GM11168 (cell line): ENCODE data around the gene ADGRF5.

ENCODE experiments used
- in situ Hi-C: fragments of 300-500 bp; cut with MboI; formaldehyde crosslinking; loops from one replicate; pipeline ENCODE4 v1.12.0; 2022; ENCODE audit warnings: low sequenced_read_pairs; ENCODE audit not compliant: unreplicated experiment

Gene ADGRF5

DNA sequence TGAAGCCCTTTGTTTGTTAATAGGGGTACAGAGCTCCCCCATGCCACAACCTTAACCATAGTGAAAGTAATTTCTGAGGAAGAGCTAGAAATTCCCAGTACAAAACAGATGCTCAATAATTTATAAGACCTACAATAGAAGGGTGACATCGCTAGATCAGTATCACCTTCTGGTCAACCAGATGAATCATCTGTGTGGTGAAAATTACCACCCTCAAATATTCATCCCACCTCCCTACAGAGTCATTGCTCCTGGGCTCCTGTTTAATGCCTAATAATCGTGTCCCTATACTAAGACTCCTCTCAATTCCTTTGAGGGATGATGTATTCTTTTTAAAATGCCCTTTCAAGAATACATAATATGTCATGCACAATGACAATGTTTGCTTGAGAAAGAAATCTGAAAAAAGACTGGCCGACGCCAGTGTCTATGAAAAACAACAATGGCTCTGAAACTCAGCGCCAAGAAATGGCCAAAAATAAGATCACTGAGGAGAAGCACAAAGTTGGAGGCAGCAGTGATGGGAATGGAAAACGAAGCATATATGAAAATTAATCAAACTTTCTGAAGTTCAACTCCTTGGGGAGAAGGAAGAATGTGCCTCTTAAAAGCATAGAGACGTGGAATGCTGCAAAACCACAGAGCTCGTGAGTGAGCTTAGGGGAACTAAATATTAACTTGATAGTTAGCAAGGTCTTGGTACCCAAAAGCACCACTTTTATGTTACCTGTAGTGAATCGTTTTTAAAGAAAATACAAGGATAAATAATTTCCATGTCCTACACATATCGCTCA lies 11.0 kb upstream of the ADGRF5 start:
- in situ Hi-C loops, result no loop called here

DNA sequence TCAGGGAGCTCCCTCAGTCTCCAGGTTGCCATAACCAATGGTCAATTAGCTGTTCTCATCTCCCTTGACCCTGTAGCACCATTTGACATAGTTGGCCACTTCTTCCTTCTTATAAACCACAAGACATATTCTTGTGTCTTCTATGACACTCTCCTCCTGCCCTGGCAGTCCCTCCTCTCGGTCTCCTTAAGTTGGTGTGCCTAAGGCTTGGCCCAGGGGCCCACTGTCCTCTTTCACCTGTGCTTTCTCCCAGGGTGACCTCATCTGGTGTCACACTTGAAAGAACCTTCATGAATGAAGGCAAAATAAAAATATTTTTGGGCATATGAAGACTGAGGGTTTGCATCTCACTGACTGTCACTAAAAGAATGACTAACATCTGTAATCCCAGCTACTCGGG lies 9.7 kb upstream of the ADGRF5 start:
- in situ Hi-C loops, result no loop called here

DNA sequence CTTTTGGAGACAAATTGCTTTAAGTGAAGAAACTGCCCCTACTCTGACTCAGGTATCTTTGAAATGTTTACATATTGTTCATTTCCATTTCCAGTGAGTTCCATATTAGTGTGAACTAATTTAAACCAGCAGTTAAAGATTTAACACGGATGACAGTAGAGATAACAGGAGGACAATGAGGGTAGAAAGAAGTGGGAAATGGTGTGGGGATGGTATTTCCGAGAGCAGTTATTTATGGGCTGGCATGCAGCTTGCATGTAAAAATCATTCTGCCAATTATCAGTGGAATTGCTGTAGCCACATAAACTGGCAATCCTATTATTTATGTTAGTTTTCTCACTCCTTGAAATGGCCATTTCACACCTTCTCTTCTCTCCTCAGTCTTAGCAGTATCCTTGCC lies 8.6 kb upstream of the ADGRF5 start:
- in situ Hi-C loops, result no loop called here

- in situ Hi-C loops, result no loop called here
These were observed 5.3 kb upstream of the ADGRF5 start for GRCh38 chr6:46927066-46927465.

DNA sequence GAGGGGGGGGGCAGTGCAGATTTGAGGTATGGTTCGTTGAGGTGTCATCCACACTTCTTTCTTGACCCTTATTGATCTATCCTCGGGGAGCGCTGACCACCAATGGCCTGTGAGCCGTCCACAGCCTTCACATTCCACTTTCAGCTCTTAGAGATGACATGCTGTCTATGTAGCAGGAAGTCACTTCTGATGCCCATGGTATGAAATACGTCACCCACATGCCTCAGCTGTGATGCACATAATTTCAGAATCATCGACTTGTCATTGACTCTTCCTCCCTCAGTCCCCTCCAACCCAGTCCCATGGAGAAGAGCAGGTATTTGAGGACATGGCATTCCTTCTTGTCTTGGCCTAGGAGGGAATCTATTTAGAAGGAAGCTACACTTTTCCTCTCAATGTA lies 4.7 kb upstream of the ADGRF5 start:
- in situ Hi-C loops, result no loop called here

GRCh38 chr6:46925563-46926253 lies 4.0 kb upstream of the ADGRF5 start:
- in situ Hi-C loops, result no loop called here

DNA sequence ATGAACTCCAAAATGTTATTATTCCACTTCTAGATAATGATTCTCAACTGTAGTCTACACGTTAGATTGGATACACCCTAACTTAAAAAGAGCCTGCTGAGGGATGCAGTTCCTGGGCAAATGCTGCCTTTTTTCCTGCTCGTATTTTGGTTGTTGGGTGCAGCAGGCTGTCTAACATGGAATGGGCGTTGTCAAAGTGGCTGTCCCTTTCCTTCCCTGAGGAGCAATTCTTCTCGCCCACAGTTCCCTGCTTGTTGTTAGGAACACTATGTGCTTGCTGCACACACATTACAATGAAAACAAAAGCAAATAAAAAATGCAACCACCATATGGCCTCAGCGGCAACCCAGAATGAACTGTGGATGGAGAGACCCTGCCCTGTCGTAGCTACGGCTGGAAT lies 1.7 kb upstream of the ADGRF5 start:
- in situ Hi-C loops, result no loop called here

DNA sequence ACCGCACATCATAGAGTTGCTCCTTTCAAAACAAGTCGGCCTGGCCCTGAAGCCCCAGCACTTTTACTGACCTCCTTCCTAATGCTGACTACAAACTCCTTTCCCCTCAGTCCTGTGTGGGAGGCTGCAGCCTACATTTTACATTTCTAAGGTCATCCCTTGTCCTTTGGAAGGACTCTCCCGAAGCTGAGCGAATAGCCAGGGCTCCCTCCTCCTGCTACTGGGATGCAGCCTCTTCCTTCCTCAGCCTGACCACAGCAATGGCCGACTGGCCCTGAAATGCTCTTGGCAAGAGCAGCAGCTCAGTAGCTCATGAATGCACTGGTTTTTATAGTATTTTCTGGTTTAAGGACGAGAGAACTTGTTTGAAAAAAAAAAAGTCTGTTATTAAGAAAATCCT lies 679 bp downstream of the ADGRF5 start:
- in situ Hi-C loops, result no loop called here

GRCh38 chr6:46918806-46919205 lies 2.9 kb downstream of the ADGRF5 start:
- in situ Hi-C loops, result no loop called here

GRCh38 chr6:46917002-46917545 lies 4.7 kb downstream of the ADGRF5 start:
- in situ Hi-C loops, result no loop called here

- in situ Hi-C loops, result no loop called here
These were observed 5.9 kb downstream of the ADGRF5 start for GRCh38 chr6:46915866-46916265.

GRCh38 chr6:46915380-46915779 lies 6.4 kb downstream of the ADGRF5 start:
- in situ Hi-C loops, result no loop called here

DNA sequence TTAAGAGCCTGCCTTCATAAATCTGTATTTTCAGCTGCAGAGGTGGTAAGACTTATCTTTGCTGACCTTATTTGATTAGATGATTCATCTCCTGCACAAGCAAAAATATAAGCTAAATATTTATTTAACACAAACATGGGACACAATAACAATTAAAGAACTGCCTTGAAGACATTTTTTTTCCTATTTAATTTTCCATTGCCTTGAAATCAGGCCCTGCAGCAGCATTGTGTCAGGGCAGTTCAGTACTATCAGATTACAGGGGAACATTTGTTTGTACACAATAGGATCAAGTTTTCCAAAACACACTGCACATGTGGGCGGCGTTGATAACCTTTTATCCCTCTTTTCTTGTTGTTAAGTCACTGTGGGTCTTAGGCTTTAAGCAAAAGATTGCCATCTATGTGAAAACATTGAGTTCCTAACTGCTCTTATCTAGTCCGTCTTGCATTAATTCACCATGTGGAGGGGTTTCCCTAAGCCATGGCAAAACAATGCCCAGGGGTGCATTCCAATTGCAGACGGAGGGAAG lies 7.4 kb downstream of the ADGRF5 start:
- in situ Hi-C loops, result no loop called here

GRCh38 chr6:46909371-46909770 lies 12.4 kb downstream of the ADGRF5 start:
- in situ Hi-C loops, result no loop called here

- in situ Hi-C loops, result no loop called here
These were observed 15.0 kb downstream of the ADGRF5 start for GRCh38 chr6:46906776-46907175.

GRCh38 chr6:46904117-46904516 lies 17.6 kb downstream of the ADGRF5 start:
- in situ Hi-C loops, result no loop called here

- in situ Hi-C loops, result no loop called here
These were observed 18.6 kb downstream of the ADGRF5 start for GRCh38 chr6:46903175-46903574.

DNA sequence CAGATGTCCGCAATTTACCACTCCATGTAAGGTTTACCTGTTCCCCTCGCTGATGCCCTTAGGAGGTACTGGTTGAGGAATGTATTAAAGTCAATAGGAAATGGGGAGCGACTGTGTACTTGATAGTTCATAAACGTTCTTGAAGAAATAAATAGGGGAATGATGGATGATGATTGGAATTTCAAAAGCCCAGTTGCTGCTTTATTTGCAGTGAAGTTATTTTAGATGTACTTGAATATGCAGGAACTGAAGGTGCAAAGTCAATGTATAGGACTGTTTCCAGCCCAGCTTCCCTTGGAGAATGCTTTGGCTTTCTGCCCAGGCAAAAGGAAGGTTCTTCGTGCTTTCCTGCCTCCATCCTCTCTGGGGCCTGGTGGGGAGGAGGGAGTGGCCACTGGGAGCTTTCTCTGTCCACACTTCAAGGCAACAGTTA lies 19.8 kb downstream of the ADGRF5 start:
- in situ Hi-C loops, result no loop called here

DNA sequence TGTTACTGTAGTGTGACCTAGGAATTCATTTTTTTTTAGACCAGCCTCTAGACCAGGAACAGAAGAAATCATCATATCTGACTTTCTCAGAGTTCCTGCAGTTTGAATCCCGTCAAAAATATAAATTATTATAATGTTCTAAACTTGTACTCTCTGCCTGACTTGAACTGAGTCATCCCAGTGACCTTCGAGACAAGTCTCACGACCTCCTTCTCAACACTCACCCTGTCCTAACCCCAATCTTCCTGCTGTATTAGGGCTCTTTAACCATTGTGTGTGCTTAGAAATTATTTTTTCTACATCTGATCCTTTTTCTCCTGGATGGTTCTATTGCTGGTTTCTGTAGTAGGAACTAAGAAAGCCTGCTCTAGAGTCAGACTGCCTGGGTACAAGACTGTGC lies 21.5 kb downstream of the ADGRF5 start:
- in situ Hi-C loops, result no loop called here

- in situ Hi-C loops, result no loop called here
These were observed 22.1 kb downstream of the ADGRF5 start for GRCh38 chr6:46899659-46900058.

- in situ Hi-C loops, result no loop called here
These were observed 23.7 kb downstream of the ADGRF5 start for GRCh38 chr6:46898006-46898405.
